GM23338 (cell line): ENCODE data around the gene CSTF1. TPM values are rescaled to one million over a fixed set of nuclear protein-coding genes. Genes with fewer than 3 reads are reported as not detected.

Experiments
- CREB1 ChIP-seq: fragments of 250-450 bp; sonication (Bioruptor Pico); IDR thresholded peaks from 2 replicates; pipeline ENCODE4 v1.5.0; 2020; ENCODE audit warnings: low read depth, mild to moderate bottlenecking, moderate library complexity
- JUNB ChIP-seq: IDR thresholded peaks from one replicate; pipeline ENCODE4 v1.6.1; 2016; ENCODE audit warnings: antibody characterized with exemption; ENCODE audit not compliant: unreplicated experiment
- STAT1 ChIP-seq: IDR thresholded peaks from one replicate; pipeline ENCODE4 v1.6.1; 2016; ENCODE audit warnings: antibody characterized with exemption; ENCODE audit not compliant: unreplicated experiment
- ZNF114 ChIP-seq: fragments of 250-450 bp; sonication (Bioruptor Pico); IDR thresholded peaks from 2 replicates; pipeline ENCODE4 v1.5.0; 2020; ENCODE audit warnings: mild to moderate bottlenecking, moderate library complexity
- ZNF331 ChIP-seq: fragments of 250-450 bp; sonication (Bioruptor Pico); IDR thresholded peaks from 2 replicates; pipeline ENCODE4 v1.5.0; 2020; ENCODE audit warnings: low read depth, mild to moderate bottlenecking, moderate library complexity
- polyA plus RNA-seq: library from polyadenylated mRNA; unstranded; fragments of >200 nt; fragmentation: Nextera tagmentation; extraction: Ambion mirVana; gene quantifications from 2 replicates; pipeline ENCODE4 v1.2.1, GENCODE V29; 2016
- total RNA-seq: library from RNA; depleted of rRNA; stranded (reverse); fragments of >200 nt; shearing (Covaris generic); gene quantifications from 2 replicates; pipeline ENCODE4 v1.2.3, GENCODE V29; 2014
- TF ChIP-seq, protein P1 (sequence below): fragments of 250-450 bp; sonication (Bioruptor Pico); IDR thresholded peaks from 2 replicates; pipeline ENCODE4 v1.5.0; 2020; ENCODE audit warnings: mild to moderate bottlenecking, moderate library complexity
- TF ChIP-seq, protein P2 (sequence below): IDR thresholded peaks from one replicate; pipeline ENCODE4 v1.6.1; 2018; ENCODE audit warnings: antibody characterized with exemption; ENCODE audit not compliant: unreplicated experiment

The CSTF1 gene
- total and polyA plus RNA-seq, 2 experiments from 2014 or later = 21.5 to 62.3 TPM

DNA sequence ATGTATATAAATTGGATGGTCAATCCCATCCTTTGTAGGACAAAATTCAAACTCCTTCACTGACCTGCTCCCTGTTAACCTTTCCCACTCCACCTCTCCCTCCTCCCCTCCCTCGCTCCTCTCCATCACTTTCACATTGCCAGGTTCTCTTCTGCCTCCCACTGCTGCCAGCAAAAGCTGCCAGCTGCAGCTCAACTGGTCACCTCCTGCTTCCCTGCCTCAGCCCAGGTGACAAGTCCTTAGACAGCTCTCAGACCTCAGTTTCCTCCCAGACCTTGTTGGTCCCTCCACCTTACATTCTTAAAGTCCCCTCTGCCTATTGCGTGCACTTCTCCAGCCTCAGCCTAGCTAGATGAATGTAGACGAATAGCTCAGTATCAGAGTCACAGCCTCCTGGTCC lies 52.7 kb downstream of the CSTF1 start (continued):
- TF ChIP-seq, protein P1, sequence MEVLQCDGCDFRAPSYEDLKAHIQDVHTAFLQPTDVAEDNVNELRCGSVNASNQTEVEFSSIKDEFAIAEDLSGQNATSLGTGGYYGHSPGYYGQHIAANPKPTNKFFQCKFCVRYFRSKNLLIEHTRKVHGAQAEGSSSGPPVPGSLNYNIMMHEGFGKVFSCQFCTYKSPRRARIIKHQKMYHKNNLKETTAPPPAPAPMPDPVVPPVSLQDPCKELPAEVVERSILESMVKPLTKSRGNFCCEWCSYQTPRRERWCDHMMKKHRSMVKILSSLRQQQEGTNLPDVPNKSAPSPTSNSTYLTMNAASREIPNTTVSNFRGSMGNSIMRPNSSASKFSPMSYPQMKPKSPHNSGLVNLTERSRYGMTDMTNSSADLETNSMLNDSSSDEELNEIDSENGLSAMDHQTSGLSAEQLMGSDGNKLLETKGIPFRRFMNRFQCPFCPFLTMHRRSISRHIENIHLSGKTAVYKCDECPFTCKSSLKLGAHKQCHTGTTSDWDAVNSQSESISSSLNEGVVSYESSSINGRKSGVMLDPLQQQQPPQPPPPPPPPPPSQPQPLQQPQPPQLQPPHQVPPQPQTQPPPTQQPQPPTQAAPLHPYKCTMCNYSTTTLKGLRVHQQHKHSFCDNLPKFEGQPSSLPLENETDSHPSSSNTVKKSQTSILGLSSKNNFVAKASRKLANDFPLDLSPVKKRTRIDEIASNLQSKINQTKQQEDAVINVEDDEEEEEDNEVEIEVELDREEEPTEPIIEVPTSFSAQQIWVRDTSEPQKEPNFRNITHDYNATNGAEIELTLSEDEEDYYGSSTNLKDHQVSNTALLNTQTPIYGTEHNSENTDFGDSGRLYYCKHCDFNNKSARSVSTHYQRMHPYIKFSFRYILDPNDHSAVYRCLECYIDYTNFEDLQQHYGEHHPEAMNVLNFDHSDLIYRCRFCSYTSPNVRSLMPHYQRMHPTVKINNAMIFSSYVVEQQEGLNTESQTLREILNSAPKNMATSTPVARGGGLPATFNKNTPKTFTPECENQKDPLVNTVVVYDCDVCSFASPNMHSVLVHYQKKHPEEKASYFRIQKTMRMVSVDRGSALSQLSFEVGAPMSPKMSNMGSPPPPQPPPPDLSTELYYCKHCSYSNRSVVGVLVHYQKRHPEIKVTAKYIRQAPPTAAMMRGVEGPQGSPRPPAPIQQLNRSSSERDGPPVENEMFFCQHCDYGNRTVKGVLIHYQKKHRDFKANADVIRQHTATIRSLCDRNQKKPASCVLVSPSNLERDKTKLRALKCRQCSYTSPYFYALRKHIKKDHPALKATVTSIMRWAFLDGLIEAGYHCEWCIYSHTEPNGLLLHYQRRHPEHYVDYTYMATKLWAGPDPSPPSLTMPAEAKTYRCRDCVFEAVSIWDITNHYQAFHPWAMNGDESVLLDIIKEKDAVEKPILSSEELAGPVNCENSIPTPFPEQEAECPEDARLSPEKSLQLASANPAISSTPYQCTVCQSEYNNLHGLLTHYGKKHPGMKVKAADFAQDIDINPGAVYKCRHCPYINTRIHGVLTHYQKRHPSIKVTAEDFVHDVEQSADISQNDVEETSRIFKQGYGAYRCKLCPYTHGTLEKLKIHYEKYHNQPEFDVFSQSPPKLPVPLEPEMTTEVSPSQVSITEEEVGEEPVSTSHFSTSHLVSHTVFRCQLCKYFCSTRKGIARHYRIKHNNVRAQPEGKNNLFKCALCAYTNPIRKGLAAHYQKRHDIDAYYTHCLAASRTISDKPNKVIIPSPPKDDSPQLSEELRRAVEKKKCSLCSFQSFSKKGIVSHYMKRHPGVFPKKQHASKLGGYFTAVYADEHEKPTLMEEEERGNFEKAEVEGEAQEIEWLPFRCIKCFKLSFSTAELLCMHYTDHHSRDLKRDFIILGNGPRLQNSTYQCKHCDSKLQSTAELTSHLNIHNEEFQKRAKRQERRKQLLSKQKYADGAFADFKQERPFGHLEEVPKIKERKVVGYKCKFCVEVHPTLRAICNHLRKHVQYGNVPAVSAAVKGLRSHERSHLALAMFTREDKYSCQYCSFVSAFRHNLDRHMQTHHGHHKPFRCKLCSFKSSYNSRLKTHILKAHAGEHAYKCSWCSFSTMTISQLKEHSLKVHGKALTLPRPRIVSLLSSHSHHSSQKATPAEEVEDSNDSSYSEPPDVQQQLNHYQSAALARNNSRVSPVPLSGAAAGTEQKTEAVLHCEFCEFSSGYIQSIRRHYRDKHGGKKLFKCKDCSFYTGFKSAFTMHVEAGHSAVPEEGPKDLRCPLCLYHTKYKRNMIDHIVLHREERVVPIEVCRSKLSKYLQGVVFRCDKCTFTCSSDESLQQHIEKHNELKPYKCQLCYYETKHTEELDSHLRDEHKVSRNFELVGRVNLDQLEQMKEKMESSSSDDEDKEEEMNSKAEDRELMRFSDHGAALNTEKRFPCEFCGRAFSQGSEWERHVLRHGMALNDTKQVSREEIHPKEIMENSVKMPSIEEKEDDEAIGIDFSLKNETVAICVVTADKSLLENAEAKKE (CRISPR knock-in tag) = no peak
- TF ChIP-seq ZNF114 (CRISPR knock-in tag) = no peak
- TF ChIP-seq ZNF331 (CRISPR knock-in tag) = no peak
- TF ChIP-seq, protein P2, sequence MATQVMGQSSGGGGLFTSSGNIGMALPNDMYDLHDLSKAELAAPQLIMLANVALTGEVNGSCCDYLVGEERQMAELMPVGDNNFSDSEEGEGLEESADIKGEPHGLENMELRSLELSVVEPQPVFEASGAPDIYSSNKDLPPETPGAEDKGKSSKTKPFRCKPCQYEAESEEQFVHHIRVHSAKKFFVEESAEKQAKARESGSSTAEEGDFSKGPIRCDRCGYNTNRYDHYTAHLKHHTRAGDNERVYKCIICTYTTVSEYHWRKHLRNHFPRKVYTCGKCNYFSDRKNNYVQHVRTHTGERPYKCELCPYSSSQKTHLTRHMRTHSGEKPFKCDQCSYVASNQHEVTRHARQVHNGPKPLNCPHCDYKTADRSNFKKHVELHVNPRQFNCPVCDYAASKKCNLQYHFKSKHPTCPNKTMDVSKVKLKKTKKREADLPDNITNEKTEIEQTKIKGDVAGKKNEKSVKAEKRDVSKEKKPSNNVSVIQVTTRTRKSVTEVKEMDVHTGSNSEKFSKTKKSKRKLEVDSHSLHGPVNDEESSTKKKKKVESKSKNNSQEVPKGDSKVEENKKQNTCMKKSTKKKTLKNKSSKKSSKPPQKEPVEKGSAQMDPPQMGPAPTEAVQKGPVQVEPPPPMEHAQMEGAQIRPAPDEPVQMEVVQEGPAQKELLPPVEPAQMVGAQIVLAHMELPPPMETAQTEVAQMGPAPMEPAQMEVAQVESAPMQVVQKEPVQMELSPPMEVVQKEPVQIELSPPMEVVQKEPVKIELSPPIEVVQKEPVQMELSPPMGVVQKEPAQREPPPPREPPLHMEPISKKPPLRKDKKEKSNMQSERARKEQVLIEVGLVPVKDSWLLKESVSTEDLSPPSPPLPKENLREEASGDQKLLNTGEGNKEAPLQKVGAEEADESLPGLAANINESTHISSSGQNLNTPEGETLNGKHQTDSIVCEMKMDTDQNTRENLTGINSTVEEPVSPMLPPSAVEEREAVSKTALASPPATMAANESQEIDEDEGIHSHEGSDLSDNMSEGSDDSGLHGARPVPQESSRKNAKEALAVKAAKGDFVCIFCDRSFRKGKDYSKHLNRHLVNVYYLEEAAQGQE = no peak
- TF ChIP-seq JUNB = no peak
- no peak for TF ChIP-seq STAT1
- TF ChIP-seq CREB1 (CRISPR knock-in tag) = no peak
